ENCODE measurements around the gene DSCAM.

- TF ChIP-seq, protein P1, sequence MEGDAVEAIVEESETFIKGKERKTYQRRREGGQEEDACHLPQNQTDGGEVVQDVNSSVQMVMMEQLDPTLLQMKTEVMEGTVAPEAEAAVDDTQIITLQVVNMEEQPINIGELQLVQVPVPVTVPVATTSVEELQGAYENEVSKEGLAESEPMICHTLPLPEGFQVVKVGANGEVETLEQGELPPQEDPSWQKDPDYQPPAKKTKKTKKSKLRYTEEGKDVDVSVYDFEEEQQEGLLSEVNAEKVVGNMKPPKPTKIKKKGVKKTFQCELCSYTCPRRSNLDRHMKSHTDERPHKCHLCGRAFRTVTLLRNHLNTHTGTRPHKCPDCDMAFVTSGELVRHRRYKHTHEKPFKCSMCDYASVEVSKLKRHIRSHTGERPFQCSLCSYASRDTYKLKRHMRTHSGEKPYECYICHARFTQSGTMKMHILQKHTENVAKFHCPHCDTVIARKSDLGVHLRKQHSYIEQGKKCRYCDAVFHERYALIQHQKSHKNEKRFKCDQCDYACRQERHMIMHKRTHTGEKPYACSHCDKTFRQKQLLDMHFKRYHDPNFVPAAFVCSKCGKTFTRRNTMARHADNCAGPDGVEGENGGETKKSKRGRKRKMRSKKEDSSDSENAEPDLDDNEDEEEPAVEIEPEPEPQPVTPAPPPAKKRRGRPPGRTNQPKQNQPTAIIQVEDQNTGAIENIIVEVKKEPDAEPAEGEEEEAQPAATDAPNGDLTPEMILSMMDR (IDR thresholded peaks at IDR 0.05) = no peak
- TF ChIP-seq POLR2A (IDR thresholded peaks at IDR 0.05) = no peak
Measured at GRCh38 chr21:40130476-40130875, 716.5 kb downstream of the DSCAM start.
